GM12891 (cell line): Measurements from ENCODE around the gene FARP2.

Experiments used
- PAX5 ChIP-seq: IDR thresholded peaks from 2 replicates; pipeline ENCODE4 v1.6.1; 2011; ENCODE audit warnings: low read length, moderate library complexity, mild to moderate bottlenecking; ENCODE audit not compliant: insufficient read depth, severe bottlenecking
- POLR2A ChIP-seq: IDR thresholded peaks from 2 replicates; pipeline ENCODE4 v1.6.1; 2011; ENCODE audit warnings: low read depth, low read length, control low read depth
- POLR2AphosphoS5 ChIP-seq: IDR thresholded peaks from 2 replicates; pipeline ENCODE4 v1.6.1; 2011; ENCODE audit warnings: low read depth, low read length, control low read depth
- SPI1 ChIP-seq: IDR thresholded peaks from 2 replicates; pipeline ENCODE4 v1.6.1; 2011; ENCODE audit warnings: low read depth, low read length, control low read depth
- TAF1 ChIP-seq: IDR thresholded peaks from 2 replicates; pipeline ENCODE4 v1.6.1; 2011; ENCODE audit warnings: low read depth, low read length, control low read depth

- no peak for TF ChIP-seq POLR2A
- TF ChIP-seq SPI1: no peak
- no peak for TF ChIP-seq POLR2AphosphoS5
- TF ChIP-seq TAF1: no peak
- no peak for TF ChIP-seq PAX5
Observed at GRCh38 chr2:241465543-241465942, 109.5 kb downstream of the FARP2 start.
